ENCODE measurements around the gene CTRL. TPM values are rescaled to one million over a fixed set of nuclear protein-coding genes. Genes with fewer than 3 reads are reported as not detected.

The CTRL gene
- total RNA-seq, 1 experiment from 2014 or later: 1.3 TPM

GRCh38 chr16:67936880-67937605 is 5.4 kb upstream of the CTRL start:
- Histone ChIP-seq H3K79me2 (ENCODE audit: low read depth) (peaks cover 18% of the 10 kb centered on the region), H3K4me1 (replicated peaks; ENCODE audit: insufficient read depth) (peaks cover 6% of the 10 kb centered on the region; the same call in 1 of the 2 replicates), H3F3A (ENCODE audit: insufficient read depth, low read depth) (peaks cover 24% of the 10 kb centered on the region), H3K9me2 (ENCODE audit: insufficient read depth) (no peaks in the 10 kb centered on the region), H4K20me1 (ENCODE audit: insufficient read depth) (peaks cover 8% of the 10 kb centered on the region), H3K4me3 (peak overlapping the region; percentile 88), H3K4me2 (peak overlapping the region; percentile 91), H3K27ac (peak overlapping the region; percentile 65), H3K27me3 (ENCODE audit: insufficient read depth, low read depth) (no peaks in the 10 kb centered on the region), H2AFZ (peak overlapping the region; percentile 90), H3K36me3 (ENCODE audit: low read depth) (no peaks in the 10 kb centered on the region), H3K9me3 (ENCODE audit: insufficient read depth, low read depth) (no peaks in the 10 kb centered on the region)
- ChIA-PET POLR2A (ENCODE audit: unreplicated experiment) (interaction anchor here (0.6 kb wide), 1 partner anchor 91 kb away, joined by 7 read pairs; no protein-coding TSS in a partner anchor), CTCF (no interaction called here)
- no TSS peak for BruUV-seq (replicated peaks)
- TF ChIP-seq EZH2 (IDR thresholded peaks at IDR 0.05; ENCODE audit: low read depth) (no peak), CTCF (conservative IDR thresholded peaks at IDR 0.05) (no peak)
- peak in 1 of 2 experiments; percentile 63 for DNase-seq
- intact Hi-C loops (cut with micrococcal nuclease; ENCODE audit: unreplicated experiment): loop anchor here (5.0 kb wide), 1 partner anchor 295 kb away; no protein-coding TSS in a partner anchor

DNA sequence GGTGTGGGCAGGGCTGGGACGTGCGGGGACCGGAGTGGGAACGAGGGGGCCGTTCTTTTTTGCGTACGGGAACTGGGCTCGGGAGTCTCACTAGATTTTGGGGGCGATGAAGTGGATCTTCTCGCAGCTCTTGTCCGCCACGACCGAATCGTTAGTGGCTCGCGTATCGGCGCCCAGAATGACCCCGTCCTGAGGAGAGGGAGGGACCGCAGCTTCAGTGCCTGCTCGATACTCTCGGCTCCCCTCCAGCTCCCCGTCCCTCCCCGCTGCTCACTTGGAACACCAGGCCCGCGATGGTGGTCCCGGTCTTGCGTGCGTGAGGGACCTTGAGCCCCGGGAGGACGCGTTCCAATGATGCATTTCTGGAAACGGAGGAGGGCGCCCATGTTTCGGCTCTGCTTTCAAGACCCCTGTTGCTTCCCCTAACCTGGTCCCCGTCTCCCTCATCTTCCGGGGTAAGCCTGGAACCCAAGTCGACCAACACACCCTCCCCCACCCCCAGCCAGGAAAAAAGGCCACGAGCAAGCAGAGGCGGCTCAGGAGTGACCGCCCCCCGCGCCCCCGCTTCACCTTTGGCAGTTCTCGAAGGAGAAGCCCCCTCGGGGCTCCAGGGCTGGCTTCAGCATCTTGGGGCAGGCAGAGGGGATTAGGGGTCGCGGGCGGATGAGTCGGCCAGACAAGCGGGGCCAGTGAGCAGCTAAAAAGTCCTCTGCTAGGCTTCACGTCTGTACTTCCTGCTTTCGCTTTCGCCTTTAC is 4.6 kb upstream of the CTRL start, which contains the start of gene PSMB10:
Gene PSMB10, minus strand, starts transcription at position 727 of the 756 bp plus-strand sequence. Its CDS starts 101 bp downstream, at position 626.
- BruUV-seq (replicated peaks): TSS peak; percentile 67
- intact Hi-C loops (cut with micrococcal nuclease; ENCODE audit: unreplicated experiment): loop anchor here (5.0 kb wide), 1 partner anchor 296 kb away; no protein-coding TSS in a partner anchor
- TF ChIP-seq EZH2 (IDR thresholded peaks at IDR 0.05; ENCODE audit: low read depth) (no peak), CTCF (conservative IDR thresholded peaks at IDR 0.05) (no peak)
- CTCF ChIA-PET: interaction anchor here (0.6 to 1.4 kb wide), 2 partner anchors 30 to 415 kb away, joined by 3 read pairs; no protein-coding TSS in a partner anchor
- peak in 1 of 2 experiments; percentile 58 for DNase-seq
- no peaks in the 10 kb centered on the region for H3K27me3 ChIP-seq (ENCODE audit: insufficient read depth, low read depth)
- peak within 1 kb of the TSS; percentile 91 for H3K4me2 ChIP-seq
- H2AFZ ChIP-seq: peak within 1 kb of the TSS; percentile 90
- H3K4me1 ChIP-seq (replicated peaks; ENCODE audit: insufficient read depth): peaks cover 6% of the 10 kb centered on the region; the same call in 1 of the 2 replicates
- H3K27ac ChIP-seq: peak within 1 kb of the TSS; percentile 65
- peak within 1 kb of the TSS; percentile 88 for H3K4me3 ChIP-seq
- H3K9me3 ChIP-seq (ENCODE audit: insufficient read depth, low read depth): no peaks in the 10 kb centered on the region
- peaks cover 18% of the 10 kb centered on the region for H3K79me2 ChIP-seq (ENCODE audit: low read depth)
- H3K9me2 ChIP-seq (ENCODE audit: insufficient read depth): no peaks in the 10 kb centered on the region
- peaks cover under 1% of the 10 kb centered on the region; the same call in 1 of the 2 replicates for H4K20me1 ChIP-seq (ENCODE audit: insufficient read depth)
- no peaks in the 10 kb centered on the region for H3K36me3 ChIP-seq (ENCODE audit: low read depth)
- H3F3A ChIP-seq (ENCODE audit: insufficient read depth, low read depth): peaks cover 19% of the 10 kb centered on the region; the same call in 1 of the 2 replicates
- POLR2A ChIA-PET (ENCODE audit: unreplicated experiment): interaction anchor here (0.6 kb wide), 2 partner anchors 90 to 690 kb away, joined by 3 to 7 read pairs; no protein-coding TSS in a partner anchor
